ENCODE measurements around the gene PPT2. TPM values are rescaled to one million over a fixed set of nuclear protein-coding genes. Genes with fewer than 3 reads are reported as not detected.
A peak's percentile ranks its signal among the peaks of the same experiment; 100 is the strongest.
"Not testable (repeated sequence)": the region's sequence is repeated elsewhere in the genome, so short reads cannot be mapped to it uniquely, and the experiment has no call there.

Gene PPT2
- polyA plus RNA-seq, 2 donors, result 20.7 to 21.6 TPM

GRCh38 chr6:32133786-32134185, 20.2 kb upstream of the PPT2 start:
- peaks cover 4 to 7% of the 10 kb centered on the region in 2 donors for H3K4me1 ChIP-seq (ENCODE audit: control insufficient read depth in 2 of 2, insufficient read depth in 2 of 2, low read length in 1 of 2)
- H3K27me3 ChIP-seq (ENCODE audit: control insufficient read depth in 1 of 2, insufficient read depth in 2 of 2, low read length in 2 of 2), result no peaks in the 10 kb centered on the region
- H3K4me3 ChIP-seq (ENCODE audit: low read depth in 1 of 2, low read length in 2 of 2), result no peak overlapping the region
- no peaks in the 10 kb centered on the region for H3K36me3 ChIP-seq (ENCODE audit: control insufficient read depth in 2 of 2, insufficient read depth in 2 of 2, low read length in 1 of 2)
- H3K27ac ChIP-seq (ENCODE audit: low read depth in 2 of 2, low read length in 1 of 2), result no peak overlapping the region
- WGBS, 2 donors, result 82 to 87% methylated on average over 4 of the region's 4 CpGs
- no peaks in the 10 kb centered on the region for H3K9me3 ChIP-seq (ENCODE audit: control insufficient read depth in 2 of 2, insufficient read depth in 1 of 2, low read depth in 1 of 2, low read length in 1 of 2)

GRCh38 chr6:32137454-32137853, 16.5 kb upstream of the PPT2 start:
- no peaks in the 10 kb centered on the region for H3K9me3 ChIP-seq (ENCODE audit: control insufficient read depth in 2 of 2, insufficient read depth in 1 of 2, low read depth in 1 of 2, low read length in 1 of 2)
- H3K4me3 ChIP-seq (ENCODE audit: low read depth in 1 of 2, low read length in 2 of 2), result no peak overlapping the region
- H3K27me3 ChIP-seq (ENCODE audit: control insufficient read depth in 1 of 2, insufficient read depth in 2 of 2, low read length in 2 of 2), result no peaks in the 10 kb centered on the region
- no peak overlapping the region for H3K27ac ChIP-seq (ENCODE audit: low read depth in 2 of 2, low read length in 1 of 2)
- peaks cover 0 to 1% of the 10 kb centered on the region in 2 donors for H3K4me1 ChIP-seq (ENCODE audit: control insufficient read depth in 2 of 2, insufficient read depth in 2 of 2, low read length in 1 of 2)
- H3K36me3 ChIP-seq (ENCODE audit: control insufficient read depth in 2 of 2, insufficient read depth in 2 of 2, low read length in 1 of 2), result no peaks in the 10 kb centered on the region

- no peaks in the 10 kb centered on the region for H3K9me3 ChIP-seq (ENCODE audit: control insufficient read depth in 2 of 2, insufficient read depth in 1 of 2, low read depth in 1 of 2, low read length in 1 of 2)
- no peak overlapping the region for H3K27ac ChIP-seq (ENCODE audit: low read depth in 2 of 2, low read length in 1 of 2)
- 75 to 81% methylated on average over 5 of the region's 5 CpGs for WGBS, 2 donors
- H3K36me3 ChIP-seq (ENCODE audit: control insufficient read depth in 2 of 2, insufficient read depth in 2 of 2, low read length in 1 of 2), result no peaks in the 10 kb centered on the region
- H3K27me3 ChIP-seq (ENCODE audit: control insufficient read depth in 1 of 2, insufficient read depth in 2 of 2, low read length in 2 of 2), result no peaks in the 10 kb centered on the region
- no peak overlapping the region for H3K4me3 ChIP-seq (ENCODE audit: low read depth in 1 of 2, low read length in 2 of 2)
- no peaks in the 10 kb centered on the region for H3K4me1 ChIP-seq (ENCODE audit: control insufficient read depth in 2 of 2, insufficient read depth in 2 of 2, low read length in 1 of 2)
Measured at GRCh38 chr6:32139590-32139989, 14.4 kb upstream of the PPT2 start.

- H3K4me3 ChIP-seq (ENCODE audit: low read depth in 1 of 2, low read length in 2 of 2), result no peak overlapping the region
- H3K4me1 ChIP-seq (ENCODE audit: control insufficient read depth in 2 of 2, insufficient read depth in 2 of 2, low read length in 1 of 2), result no peaks in the 10 kb centered on the region
- H3K9me3 ChIP-seq (ENCODE audit: control insufficient read depth in 2 of 2, insufficient read depth in 1 of 2, low read depth in 1 of 2, low read length in 1 of 2), result no peaks in the 10 kb centered on the region
- no peak overlapping the region for H3K27ac ChIP-seq (ENCODE audit: low read depth in 2 of 2, low read length in 1 of 2)
- 43 to 64% methylated on average over 5 of the region's 5 CpGs for WGBS, 2 donors
- H3K36me3 ChIP-seq (ENCODE audit: control insufficient read depth in 2 of 2, insufficient read depth in 2 of 2, low read length in 1 of 2), result no peaks in the 10 kb centered on the region
- H3K27me3 ChIP-seq (ENCODE audit: control insufficient read depth in 1 of 2, insufficient read depth in 2 of 2, low read length in 2 of 2), result no peaks in the 10 kb centered on the region
Measured at GRCh38 chr6:32140420-32141046, 13.4 kb upstream of the PPT2 start.

GRCh38 chr6:32144238-32144637, 9.7 kb upstream of the PPT2 start:
- not testable (repeated sequence) for H3K27ac ChIP-seq (ENCODE audit: low read depth in 2 of 2, low read length in 1 of 2); H3K4me3 ChIP-seq (ENCODE audit: low read depth in 1 of 2, low read length in 2 of 2); H3K9me3 ChIP-seq (ENCODE audit: control insufficient read depth in 2 of 2, insufficient read depth in 1 of 2, low read depth in 1 of 2, low read length in 1 of 2); H3K27me3 ChIP-seq (ENCODE audit: control insufficient read depth in 1 of 2, insufficient read depth in 2 of 2, low read length in 2 of 2); H3K36me3 ChIP-seq (ENCODE audit: control insufficient read depth in 2 of 2, insufficient read depth in 2 of 2, low read length in 1 of 2); H3K4me1 ChIP-seq (ENCODE audit: control insufficient read depth in 2 of 2, insufficient read depth in 2 of 2, low read length in 1 of 2)
- 62 to 72% methylated on average over 7 of the region's 7 CpGs for WGBS, 2 donors

GRCh38 chr6:32146287-32146686, 7.7 kb upstream of the PPT2 start:
- no peak overlapping the region for H3K4me3 ChIP-seq (ENCODE audit: low read depth in 1 of 2, low read length in 2 of 2)
- H3K27me3 ChIP-seq (ENCODE audit: control insufficient read depth in 1 of 2, insufficient read depth in 2 of 2, low read length in 2 of 2), result no peaks in the 10 kb centered on the region
- no peak overlapping the region for H3K27ac ChIP-seq (ENCODE audit: low read depth in 2 of 2, low read length in 1 of 2)
- WGBS, 2 donors, result 91 to 92% methylated on average over 1 of the region's 1 CpG
- H3K4me1 ChIP-seq (ENCODE audit: control insufficient read depth in 2 of 2, insufficient read depth in 2 of 2, low read length in 1 of 2), result no peaks in the 10 kb centered on the region
- no peaks in the 10 kb centered on the region for H3K9me3 ChIP-seq (ENCODE audit: control insufficient read depth in 2 of 2, insufficient read depth in 1 of 2, low read depth in 1 of 2, low read length in 1 of 2)
- H3K36me3 ChIP-seq (ENCODE audit: control insufficient read depth in 2 of 2, insufficient read depth in 2 of 2, low read length in 1 of 2), result no peaks in the 10 kb centered on the region

- Histone ChIP-seq H3K4me3 (ENCODE audit: low read depth in 1 of 2, low read length in 2 of 2) (no peak overlapping the region), H3K9me3 (ENCODE audit: control insufficient read depth in 2 of 2, insufficient read depth in 1 of 2, low read depth in 1 of 2, low read length in 1 of 2) (no peaks in the 10 kb centered on the region), H3K27me3 (ENCODE audit: control insufficient read depth in 1 of 2, insufficient read depth in 2 of 2, low read length in 2 of 2) (no peaks in the 10 kb centered on the region), H3K4me1 (ENCODE audit: control insufficient read depth in 2 of 2, insufficient read depth in 2 of 2, low read length in 1 of 2) (no peaks in the 10 kb centered on the region), H3K36me3 (ENCODE audit: control insufficient read depth in 2 of 2, insufficient read depth in 2 of 2, low read length in 1 of 2) (no peaks in the 10 kb centered on the region), H3K27ac (ENCODE audit: low read depth in 2 of 2, low read length in 1 of 2) (no peak overlapping the region)
- WGBS, 2 donors, result 52 to 59% methylated on average over 4 of the region's 4 CpGs
Measured at GRCh38 chr6:32146687-32147086, 7.3 kb upstream of the PPT2 start.

GRCh38 chr6:32147401-32148132, 6.4 kb upstream of the PPT2 start:
- no peak overlapping the region for H3K27ac ChIP-seq (ENCODE audit: low read depth in 2 of 2, low read length in 1 of 2)
- H3K4me1 ChIP-seq (ENCODE audit: control insufficient read depth in 2 of 2, insufficient read depth in 2 of 2, low read length in 1 of 2), result peaks cover 0 to 3% of the 10 kb centered on the region in 2 donors
- WGBS, 2 donors, result 94 to 97% methylated on average over 4 of the region's 4 CpGs
- no peaks in the 10 kb centered on the region for H3K27me3 ChIP-seq (ENCODE audit: control insufficient read depth in 1 of 2, insufficient read depth in 2 of 2, low read length in 2 of 2)
- H3K4me3 ChIP-seq (ENCODE audit: low read depth in 1 of 2, low read length in 2 of 2), result no peak overlapping the region
- no peaks in the 10 kb centered on the region for H3K36me3 ChIP-seq (ENCODE audit: control insufficient read depth in 2 of 2, insufficient read depth in 2 of 2, low read length in 1 of 2)
- no peaks in the 10 kb centered on the region for H3K9me3 ChIP-seq (ENCODE audit: control insufficient read depth in 2 of 2, insufficient read depth in 1 of 2, low read depth in 1 of 2, low read length in 1 of 2)

- Histone ChIP-seq H3K4me3 (ENCODE audit: low read depth in 1 of 2, low read length in 2 of 2) (peak overlapping the region; percentile 38 to 60), H3K27ac (ENCODE audit: low read depth in 2 of 2, low read length in 1 of 2) (peak overlapping the region in 1 of 2 donors; percentile 23), H3K4me1 (ENCODE audit: control insufficient read depth in 2 of 2, insufficient read depth in 2 of 2, low read length in 1 of 2) (peaks cover 0 to 3% of the 10 kb centered on the region in 2 donors), H3K36me3 (ENCODE audit: control insufficient read depth in 2 of 2, insufficient read depth in 2 of 2, low read length in 1 of 2) (no peaks in the 10 kb centered on the region), H3K27me3 (ENCODE audit: control insufficient read depth in 1 of 2, insufficient read depth in 2 of 2, low read length in 2 of 2) (no peaks in the 10 kb centered on the region), H3K9me3 (ENCODE audit: control insufficient read depth in 2 of 2, insufficient read depth in 1 of 2, low read depth in 1 of 2, low read length in 1 of 2) (no peaks in the 10 kb centered on the region)
- 22 to 30% methylated on average over 39 of the region's 39 CpGs for WGBS, 2 donors
Measured at GRCh38 chr6:32148289-32149091, 5.5 kb upstream of the PPT2 start.
